Thyroid gland (tissue), 4 donors: ENCODE results near the gene RASA3. TPM values are rescaled to one million over a fixed set of nuclear protein-coding genes. Genes with fewer than 3 reads are reported as not detected.

Source experiments
- DNase-seq, 2 donors: peaks; one replicate each; pipeline ENCODE4 v3.0.0-alpha.2; 2019
- H3K27ac ChIP-seq, 3 donors: fragments of 200-600 bp; sonication (generic); 1 replicate in 2 of 3; 2 replicates in 1 of 3; pipeline ENCODE4 v1.5.1; 2016 to 2019; ENCODE audit warnings: mild to moderate bottlenecking in 1 of 3, moderate library complexity in 1 of 3
- H3K27me3 ChIP-seq: fragments of 200-600 bp; sonication (generic); one replicate; pipeline ENCODE4 v1.5.1; 2019
- H3K36me3 ChIP-seq, 2 donors: fragments of 200-600 bp; sonication (generic); one replicate each; pipeline ENCODE4 v1.5.1; 2016 to 2019
- H3K4me1 ChIP-seq, 2 donors: fragments of 200-600 bp; sonication (generic); one replicate each; pipeline ENCODE4 v1.5.1; 2017 to 2019
- H3K4me3 ChIP-seq, 3 donors: fragments of 200-600 bp; sonication (generic); replicated peaks in 1 of 3; 1 replicate in 2 of 3; 2 replicates in 1 of 3; pipeline ENCODE4 v1.5.1; 2016; ENCODE audit warnings: mild to moderate bottlenecking in 1 of 3
- H3K9me3 ChIP-seq: fragments of 200-600 bp; sonication (generic); one replicate; pipeline ENCODE4 v1.5.1; 2017
- POLR2A ChIP-seq, 2 donors: fragments of 450-650 bp; IDR thresholded peaks; one replicate each; pipeline ENCODE4 v1.6.1; 2017; ENCODE audit warnings: antibody characterized with exemption in 2 of 2, mild to moderate bottlenecking in 2 of 2, moderate library complexity in 1 of 2
- WGBS, 2 donors: methylation state at CpG; one replicate each; pipeline ENCODE4 v1.1.5; 2017; 5-methylcytosine and 5-hydroxymethylcytosine counted together
- intact Hi-C: fragments of 100-400 bp; cut with DNase I; formaldehyde crosslinking; loops from one replicate; pipeline ENCODE4 v1.15.1; 2023
- total RNA-seq, 4 donors: library from RNA; depleted of rRNA; stranded (reverse); fragments of >200 nt; gene quantifications; one replicate each; pipeline ENCODE4 v1.2.3, GENCODE V29; 2016
- TF ChIP-seq, protein P1 (sequence below), 6 experiments: fragments of 200-600 bp in 3 of 6; fragments of 450-650 bp in 3 of 6; sonication (generic) in 3 of 6; IDR thresholded peaks; one replicate each; pipeline ENCODE4 v1.5.1; 2016 to 2019; ENCODE audit warnings: antibody characterized with exemption in 6 of 6, mild to moderate bottlenecking in 2 of 6, inconsistent platforms in 1 of 6, moderate library complexity in 1 of 6

Gene RASA3
- total RNA-seq, 4 donors from 2014 or later: 22.3 to 32.3 (median 25.5) TPM

DNA sequence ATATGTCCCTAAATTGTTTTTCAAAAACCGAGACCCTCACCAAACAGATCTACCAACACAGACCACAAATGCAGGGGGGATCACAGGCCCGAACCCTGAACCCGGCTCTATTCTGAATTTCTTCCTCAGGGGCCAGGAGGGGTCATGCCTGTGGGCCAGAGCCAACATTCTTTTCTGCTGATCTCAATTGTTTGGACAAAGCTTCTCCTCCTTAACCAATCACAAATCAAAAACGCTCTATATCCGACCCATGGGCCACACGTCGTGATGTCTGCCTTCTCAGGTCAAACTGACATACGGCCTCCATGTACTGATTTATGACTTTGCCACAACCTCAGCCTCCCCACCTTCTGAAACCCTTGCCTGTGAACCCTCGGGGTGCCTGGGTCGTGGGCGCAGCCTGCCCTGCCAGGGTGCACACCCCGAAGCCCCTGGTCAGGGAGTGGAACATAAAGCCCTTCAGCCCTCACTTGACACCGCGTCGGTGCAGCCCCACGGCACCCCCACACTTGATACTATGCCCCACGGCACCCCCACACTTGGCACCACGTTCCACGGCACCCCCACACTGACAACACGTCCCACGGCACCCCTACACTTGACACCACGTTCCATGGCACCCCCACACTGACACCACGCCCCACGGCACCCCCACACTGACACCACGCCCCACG, 100.2 kb downstream of the RASA3 start:
- no peaks in the 10 kb centered on the region for H3K36me3 ChIP-seq
- no peaks in the 10 kb centered on the region for H3K27me3 ChIP-seq
- H3K27ac ChIP-seq: no peak overlapping the region
- no peaks in the 10 kb centered on the region for H3K9me3 ChIP-seq
- no peak for TF ChIP-seq POLR2A (IDR thresholded peaks at IDR 0.05)
- TF ChIP-seq, protein P1, sequence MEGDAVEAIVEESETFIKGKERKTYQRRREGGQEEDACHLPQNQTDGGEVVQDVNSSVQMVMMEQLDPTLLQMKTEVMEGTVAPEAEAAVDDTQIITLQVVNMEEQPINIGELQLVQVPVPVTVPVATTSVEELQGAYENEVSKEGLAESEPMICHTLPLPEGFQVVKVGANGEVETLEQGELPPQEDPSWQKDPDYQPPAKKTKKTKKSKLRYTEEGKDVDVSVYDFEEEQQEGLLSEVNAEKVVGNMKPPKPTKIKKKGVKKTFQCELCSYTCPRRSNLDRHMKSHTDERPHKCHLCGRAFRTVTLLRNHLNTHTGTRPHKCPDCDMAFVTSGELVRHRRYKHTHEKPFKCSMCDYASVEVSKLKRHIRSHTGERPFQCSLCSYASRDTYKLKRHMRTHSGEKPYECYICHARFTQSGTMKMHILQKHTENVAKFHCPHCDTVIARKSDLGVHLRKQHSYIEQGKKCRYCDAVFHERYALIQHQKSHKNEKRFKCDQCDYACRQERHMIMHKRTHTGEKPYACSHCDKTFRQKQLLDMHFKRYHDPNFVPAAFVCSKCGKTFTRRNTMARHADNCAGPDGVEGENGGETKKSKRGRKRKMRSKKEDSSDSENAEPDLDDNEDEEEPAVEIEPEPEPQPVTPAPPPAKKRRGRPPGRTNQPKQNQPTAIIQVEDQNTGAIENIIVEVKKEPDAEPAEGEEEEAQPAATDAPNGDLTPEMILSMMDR (IDR thresholded peaks at IDR 0.05): no peak
- intact Hi-C loops: no loop called here
- peaks cover 7 to 9% of the 10 kb centered on the region in 2 donors for H3K4me1 ChIP-seq
- H3K4me3 ChIP-seq: no peak overlapping the region
- 80 to 87% methylated on average over 21 to 25 of the region's 26 CpGs for WGBS, 2 donors
- DNase-seq: no peak

DNA sequence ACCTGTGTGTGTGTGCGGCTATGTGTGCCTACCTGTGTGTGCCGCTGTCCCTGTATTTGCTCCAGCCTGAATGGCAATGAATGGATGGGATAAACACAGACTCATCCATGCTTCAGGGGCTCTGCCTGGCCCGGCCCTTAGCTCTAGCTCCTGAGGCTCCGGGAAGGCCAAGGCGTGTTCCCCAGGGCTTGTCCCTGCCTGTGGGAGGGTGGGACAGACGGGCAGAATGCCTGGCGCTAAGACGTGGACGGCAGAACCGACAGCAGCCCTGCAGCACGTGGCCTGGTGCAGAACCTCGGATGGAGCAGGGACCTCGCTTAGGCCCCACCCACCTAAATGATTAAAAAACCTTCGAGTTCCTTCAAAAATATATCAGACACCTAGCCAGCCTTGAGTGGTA, 100.8 kb downstream of the RASA3 start:
- DNase-seq: no peak
- 77 to 85% methylated on average over 12 to 13 of the region's 14 CpGs for WGBS, 2 donors
- TF ChIP-seq POLR2A (IDR thresholded peaks at IDR 0.05): no peak
- TF ChIP-seq, protein P1 (IDR thresholded peaks at IDR 0.05): no peak
- Histone ChIP-seq H3K27ac (no peak overlapping the region), H3K9me3 (no peaks in the 10 kb centered on the region), H3K4me3 (no peak overlapping the region), H3K36me3 (no peaks in the 10 kb centered on the region), H3K4me1 (peaks cover 9 to 13% of the 10 kb centered on the region in 2 donors), H3K27me3 (no peaks in the 10 kb centered on the region)
- intact Hi-C loops: no loop called here

DNA sequence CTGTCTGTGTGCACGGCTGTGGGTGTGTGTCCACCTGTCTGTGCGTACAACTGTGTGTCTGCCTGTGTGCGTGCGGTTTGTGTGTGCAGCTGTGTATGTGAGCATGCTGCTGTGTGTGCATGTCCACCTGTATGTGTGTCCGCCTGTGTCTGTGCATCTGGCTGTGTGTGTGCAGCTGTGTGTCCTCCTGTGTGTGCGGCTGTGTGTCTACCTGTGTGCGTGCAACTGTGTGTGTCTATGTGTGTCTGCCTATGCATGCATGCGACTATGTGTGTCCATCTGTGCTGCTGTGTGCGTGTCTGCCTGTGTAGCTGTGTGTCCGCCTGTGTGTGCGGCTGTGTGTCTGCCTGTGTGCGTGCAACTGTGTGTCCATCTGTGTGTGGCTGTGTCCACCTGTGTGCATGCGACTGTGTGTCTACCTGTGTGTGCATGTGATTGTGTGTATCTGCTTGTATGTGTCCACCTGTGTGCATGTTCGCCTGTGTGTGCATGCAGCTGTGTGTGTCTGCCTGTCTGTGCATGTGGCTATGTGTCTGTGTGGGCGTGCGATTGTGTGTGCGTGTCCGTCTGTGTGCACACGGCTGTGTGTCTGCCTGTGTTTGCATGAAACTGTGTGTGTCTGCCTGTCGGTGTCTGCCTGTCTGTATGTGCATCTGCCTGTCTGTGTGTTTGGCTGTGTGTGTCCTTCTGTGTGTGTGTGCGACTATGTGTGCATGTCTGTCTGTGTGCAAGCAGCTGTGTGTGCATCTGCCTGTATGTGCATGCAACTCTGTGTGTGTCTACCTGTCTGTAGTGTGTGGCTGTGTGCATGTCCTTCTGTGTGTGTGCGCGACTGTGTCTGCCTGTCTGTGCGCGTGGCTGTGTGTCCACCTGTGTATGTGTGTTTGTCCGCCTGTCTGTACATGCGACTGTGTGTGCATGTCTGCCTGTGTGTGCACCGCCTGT, 101.5 kb downstream of the RASA3 start:
- 93 to 99% methylated on average over 22 to 25 of the region's 28 CpGs for WGBS, 2 donors
- intact Hi-C loops: no loop called here
- peaks cover 9 to 18% of the 10 kb centered on the region in 2 donors for H3K4me1 ChIP-seq
- no peaks in the 10 kb centered on the region for H3K9me3 ChIP-seq
- DNase-seq: no peak
- no peaks in the 10 kb centered on the region for H3K36me3 ChIP-seq
- H3K4me3 ChIP-seq: no peak overlapping the region
- TF ChIP-seq, protein P1 (IDR thresholded peaks at IDR 0.05): no peak
- TF ChIP-seq POLR2A (IDR thresholded peaks at IDR 0.05): no peak
- H3K27ac ChIP-seq: no peak overlapping the region
- H3K27me3 ChIP-seq: no peaks in the 10 kb centered on the region

DNA sequence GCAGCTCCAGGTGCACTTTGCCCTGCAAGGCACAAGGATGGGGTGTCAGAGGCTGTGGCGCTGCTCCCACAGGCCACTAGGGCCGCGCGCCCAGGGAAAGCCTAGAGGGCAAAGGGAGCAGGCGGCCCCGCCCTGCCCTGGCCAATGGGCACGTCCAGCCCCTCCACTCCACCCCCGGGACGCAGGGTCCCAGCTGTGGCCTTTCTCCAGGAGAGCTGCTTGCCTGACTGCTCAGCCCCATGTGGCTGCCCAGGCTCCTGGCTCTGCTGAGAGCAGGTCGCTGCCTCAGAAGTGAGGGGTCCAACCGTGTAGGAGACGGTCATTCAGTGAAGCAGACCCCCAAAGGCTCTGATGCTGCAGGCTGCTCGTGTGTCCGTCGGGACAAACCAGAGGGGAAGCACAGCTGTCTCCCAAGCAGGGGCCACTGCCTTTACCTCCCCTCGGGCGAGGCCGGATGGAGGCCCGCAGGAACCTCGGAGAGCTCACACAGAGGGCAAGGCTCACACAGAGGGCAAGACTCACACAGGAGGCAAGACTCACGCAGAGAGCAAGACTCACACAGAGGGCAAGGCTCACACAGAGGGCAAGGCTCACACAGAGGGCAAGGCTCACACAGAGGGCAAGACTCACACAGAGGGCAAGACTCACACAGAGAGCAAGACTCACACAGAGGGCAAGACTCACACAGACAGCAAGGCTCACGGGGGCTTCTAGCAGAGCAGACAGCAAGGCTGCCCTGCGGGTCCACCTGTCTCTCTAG, 102.4 kb downstream of the RASA3 start:
- Histone ChIP-seq H3K4me1 (peaks cover 5 to 13% of the 10 kb centered on the region in 2 donors), H3K36me3 (no peaks in the 10 kb centered on the region), H3K4me3 (no peak overlapping the region), H3K27ac (no peak overlapping the region), H3K27me3 (no peaks in the 10 kb centered on the region), H3K9me3 (no peaks in the 10 kb centered on the region)
- TF ChIP-seq POLR2A (IDR thresholded peaks at IDR 0.05): no peak
- no peak for DNase-seq
- whole genome bisulfite sequencing, 2 donors: 80 to 93% methylated on average over 10 to 15 of the region's 23 CpGs
- intact Hi-C loops: no loop called here

DNA sequence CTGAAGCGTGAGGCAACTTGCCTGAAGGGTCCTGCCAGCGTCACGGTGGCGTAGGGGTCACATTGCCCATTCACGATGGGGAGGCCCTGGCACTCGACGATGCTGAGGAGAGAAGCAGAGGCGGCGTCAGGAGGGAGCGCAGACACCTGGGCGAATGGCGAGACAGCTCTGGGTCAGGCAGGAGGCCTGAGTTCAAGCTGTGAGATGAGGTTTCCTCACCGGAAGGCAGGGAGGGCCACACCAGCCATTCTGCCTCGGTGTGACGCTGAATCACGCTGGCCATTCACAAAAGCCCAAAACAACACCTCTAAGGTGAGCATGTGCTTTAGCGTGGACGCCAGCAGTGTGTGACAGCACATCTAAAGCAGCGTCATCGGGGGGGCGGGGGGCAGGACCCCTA, 104.6 kb downstream of the RASA3 start:
- intact Hi-C loops: no loop called here
- TF ChIP-seq, protein P1 (IDR thresholded peaks at IDR 0.05): no peak
- no peak for TF ChIP-seq POLR2A (IDR thresholded peaks at IDR 0.05)
- Histone ChIP-seq H3K4me3 (no peak overlapping the region), H3K27ac (no peak overlapping the region), H3K4me1 (peaks cover 5 to 12% of the 10 kb centered on the region in 2 donors), H3K27me3 (no peaks in the 10 kb centered on the region), H3K36me3 (no peaks in the 10 kb centered on the region), H3K9me3 (no peaks in the 10 kb centered on the region)
- 87 to 95% methylated on average over 13 to 21 of the region's 21 CpGs for WGBS, 2 donors
- no peak for DNase-seq
